GM12801 (cell line): ENCODE results near the gene THADA.

ENCODE experiments used
- TF ChIP-seq, protein P1 (sequence below): IDR thresholded peaks from one replicate; pipeline ENCODE4 v1.5.1; 2011; ENCODE audit warnings: control low read depth; ENCODE audit not compliant: insufficient read length; ENCODE audit errors: extremely low read depth

Gene THADA

DNA sequence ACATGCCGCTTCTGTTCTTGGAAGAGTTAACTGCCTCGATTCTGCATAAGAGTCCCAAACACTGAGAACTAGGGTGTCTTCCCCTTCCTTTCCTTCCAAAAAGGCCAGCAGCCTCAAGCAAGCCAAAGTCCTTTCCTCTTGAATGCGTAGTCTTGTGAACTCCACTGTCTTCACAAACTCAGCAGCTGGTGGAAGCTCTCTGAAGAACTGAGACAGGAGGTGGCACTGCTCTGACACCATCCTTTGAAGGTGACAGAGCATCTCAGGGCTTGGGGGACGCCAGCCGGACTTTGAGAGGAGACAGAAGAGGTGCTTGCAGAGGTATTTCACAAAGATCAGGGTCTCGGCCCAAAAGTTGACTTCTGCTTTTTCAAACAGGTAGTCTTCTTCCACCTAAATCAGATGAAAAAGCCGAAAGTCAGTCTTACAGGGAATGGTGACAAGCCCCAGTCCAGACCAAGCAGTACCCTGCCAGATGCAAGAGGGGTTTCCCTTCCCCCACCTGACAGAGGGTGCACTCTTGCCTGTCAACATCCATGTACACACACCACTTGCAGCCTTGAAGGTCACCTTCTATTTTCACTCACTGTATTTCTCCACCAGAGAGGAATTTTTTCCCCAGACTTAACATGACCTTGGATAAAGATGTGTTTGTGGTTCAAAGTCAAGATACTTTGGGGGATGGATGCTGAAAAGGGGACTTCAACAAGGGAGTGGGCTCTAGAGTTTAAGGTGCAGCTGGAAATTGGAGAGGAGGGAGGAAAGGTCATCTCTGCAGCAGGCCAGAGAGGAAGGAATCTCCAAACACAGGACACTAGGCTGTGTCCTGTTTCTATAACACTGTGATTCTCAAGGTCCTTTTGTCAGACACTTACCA, 364.6 kb downstream of the THADA start:
- TF ChIP-seq, protein P1, sequence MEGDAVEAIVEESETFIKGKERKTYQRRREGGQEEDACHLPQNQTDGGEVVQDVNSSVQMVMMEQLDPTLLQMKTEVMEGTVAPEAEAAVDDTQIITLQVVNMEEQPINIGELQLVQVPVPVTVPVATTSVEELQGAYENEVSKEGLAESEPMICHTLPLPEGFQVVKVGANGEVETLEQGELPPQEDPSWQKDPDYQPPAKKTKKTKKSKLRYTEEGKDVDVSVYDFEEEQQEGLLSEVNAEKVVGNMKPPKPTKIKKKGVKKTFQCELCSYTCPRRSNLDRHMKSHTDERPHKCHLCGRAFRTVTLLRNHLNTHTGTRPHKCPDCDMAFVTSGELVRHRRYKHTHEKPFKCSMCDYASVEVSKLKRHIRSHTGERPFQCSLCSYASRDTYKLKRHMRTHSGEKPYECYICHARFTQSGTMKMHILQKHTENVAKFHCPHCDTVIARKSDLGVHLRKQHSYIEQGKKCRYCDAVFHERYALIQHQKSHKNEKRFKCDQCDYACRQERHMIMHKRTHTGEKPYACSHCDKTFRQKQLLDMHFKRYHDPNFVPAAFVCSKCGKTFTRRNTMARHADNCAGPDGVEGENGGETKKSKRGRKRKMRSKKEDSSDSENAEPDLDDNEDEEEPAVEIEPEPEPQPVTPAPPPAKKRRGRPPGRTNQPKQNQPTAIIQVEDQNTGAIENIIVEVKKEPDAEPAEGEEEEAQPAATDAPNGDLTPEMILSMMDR: no peak

DNA sequence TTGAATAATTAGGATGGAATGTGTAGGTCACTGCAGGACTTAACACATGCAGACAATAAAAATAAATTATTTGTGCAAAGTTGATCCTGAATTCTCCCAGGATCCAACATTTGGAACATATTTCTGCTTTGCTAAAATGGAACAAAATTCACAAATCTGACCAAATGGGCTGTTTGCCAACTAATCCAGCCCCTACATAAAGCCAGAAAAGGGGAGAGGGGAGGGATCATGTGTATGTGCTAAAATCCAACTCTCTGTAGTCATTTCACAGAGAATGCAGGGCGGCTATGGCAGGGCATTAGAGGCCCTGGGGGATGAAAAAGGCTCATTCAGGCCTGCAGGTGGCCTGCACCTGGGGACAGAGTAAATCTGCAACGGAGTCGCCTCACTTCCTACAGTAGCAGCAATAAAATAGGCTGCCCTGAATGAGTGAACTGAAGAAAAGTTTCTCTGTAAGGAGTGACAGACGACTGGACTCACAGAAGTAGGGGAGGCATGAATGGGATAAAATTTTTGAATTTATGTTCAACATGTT, 365.4 kb downstream of the THADA start:
- TF ChIP-seq, protein P1: no peak

DNA sequence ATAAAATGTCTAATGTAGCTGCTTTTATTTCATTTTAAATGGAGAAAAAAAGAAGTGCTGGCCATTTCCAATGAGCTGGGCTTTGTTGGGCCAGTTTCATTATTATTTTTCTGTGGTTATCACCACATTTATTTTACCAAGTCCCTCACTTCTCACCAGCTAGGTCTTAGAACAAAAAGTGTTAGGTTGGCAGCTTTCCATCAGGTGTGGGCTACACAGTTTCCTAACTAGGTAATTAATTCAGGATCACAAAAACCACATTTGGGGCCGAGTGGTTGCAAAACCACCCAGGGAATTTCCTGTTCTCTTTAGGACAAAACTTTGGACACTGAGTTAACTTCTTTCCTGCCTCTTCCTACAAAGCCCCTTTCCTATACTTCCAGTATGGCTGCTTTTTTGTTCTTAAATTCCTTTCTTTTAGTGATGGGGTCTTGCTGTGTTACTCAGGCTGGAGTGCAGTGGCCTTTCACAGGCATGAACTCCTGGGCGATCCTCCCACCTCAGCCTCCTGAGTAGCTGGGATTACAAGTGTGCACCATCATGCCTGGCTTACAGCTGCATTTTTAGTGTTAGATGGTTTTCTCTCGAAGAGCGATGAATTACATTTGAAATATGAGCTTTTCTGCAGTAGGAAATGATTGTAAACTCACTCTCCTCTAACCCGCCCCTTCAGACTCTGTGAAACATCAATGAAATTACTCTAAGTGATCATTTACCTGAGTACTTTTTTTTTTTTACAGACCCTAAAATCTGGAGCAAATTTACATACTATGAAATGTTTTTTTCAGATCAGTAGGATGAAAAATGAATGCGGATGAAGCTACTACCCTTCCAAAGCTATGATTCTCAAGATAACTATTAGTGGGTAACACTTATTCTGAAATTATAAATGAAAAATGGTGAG, 366.8 kb downstream of the THADA start:
- TF ChIP-seq, protein P1: no peak

DNA sequence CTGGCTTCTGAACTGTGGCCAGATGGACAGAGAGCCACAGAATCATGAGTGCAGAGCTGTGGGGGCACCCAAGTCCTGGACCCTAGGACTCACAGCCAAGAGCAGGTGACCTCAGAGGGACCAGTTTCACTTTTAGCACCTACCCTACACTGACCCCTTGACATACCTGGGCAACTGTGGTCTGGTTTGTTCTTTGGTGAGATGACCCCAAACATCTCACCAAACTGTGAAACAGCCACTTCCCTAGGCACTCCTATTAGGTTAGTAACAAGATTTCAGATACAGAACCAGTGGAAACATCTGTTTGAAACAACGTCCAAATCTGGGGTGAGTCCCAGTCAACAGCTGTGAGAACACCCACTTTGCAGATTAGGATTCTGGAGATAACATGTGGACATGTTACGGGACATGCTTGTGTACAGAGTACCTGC, 367.5 kb downstream of the THADA start:
- TF ChIP-seq, protein P1: no peak

DNA sequence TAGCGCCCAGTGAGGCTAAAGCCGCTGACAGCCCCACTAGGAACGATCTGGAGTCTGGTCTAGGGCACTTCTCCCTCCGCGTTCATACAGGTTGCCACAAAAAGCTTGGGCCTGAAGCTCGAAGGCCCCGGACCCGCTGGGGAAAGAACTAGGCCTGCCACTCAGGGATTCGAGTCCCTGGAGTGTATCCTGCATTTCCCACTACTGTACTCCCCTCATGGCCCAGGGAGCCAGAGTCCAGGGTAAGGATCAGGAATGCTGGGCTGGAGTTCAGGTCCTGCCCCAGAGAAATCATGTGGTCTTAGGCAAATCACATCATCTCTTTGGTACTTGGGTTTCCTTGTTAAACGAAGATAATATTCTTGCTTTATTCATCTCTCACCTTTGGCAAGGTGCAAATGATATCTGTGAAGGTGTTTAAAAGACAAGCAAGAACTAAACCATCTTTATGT, 368.0 kb downstream of the THADA start:
- TF ChIP-seq, protein P1: no peak

DNA sequence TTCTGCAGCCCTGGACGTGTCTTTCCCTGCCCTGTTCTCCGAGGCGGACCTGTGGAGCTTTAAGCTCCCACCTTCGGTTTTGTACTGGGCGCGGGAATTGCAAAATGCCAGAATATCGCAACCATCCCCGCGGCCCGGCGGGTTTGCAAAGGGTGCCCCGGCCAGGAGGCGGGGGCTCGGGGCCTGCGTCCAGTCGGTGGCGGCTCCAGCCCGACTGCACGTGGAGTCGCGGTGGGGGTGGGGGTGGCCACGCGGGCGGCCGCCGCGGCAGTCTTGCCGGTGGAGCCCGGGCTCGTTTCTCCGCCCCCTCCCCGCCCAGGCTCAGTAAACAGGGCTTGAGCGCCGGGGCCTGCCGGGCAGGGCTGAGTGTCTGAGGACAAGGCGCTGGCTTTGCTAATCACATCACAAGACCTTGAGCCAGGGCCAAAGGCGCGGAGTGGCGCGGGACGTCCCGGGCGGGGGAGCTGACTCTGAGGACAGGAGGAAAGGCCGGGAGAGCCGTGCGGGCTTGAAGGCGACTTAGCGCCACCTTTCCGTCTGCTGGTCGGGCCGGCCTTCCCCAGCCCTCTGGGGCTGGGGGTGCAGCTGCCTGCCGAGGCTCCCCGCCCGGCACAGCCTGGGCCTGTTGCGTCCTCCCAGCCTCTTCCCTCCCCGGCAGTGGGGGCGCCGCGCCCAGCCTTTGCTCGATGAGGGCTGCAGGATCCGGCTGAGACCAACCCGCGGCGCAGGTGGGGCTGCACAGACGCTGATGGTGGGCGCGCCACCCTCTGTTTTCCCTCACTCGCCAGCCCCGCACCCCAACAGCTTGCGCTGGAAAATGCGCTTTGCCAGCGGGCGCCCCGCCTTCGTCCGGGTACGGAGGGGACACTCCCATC, 368.6 kb downstream of the THADA start:
- TF ChIP-seq, protein P1: no peak

DNA sequence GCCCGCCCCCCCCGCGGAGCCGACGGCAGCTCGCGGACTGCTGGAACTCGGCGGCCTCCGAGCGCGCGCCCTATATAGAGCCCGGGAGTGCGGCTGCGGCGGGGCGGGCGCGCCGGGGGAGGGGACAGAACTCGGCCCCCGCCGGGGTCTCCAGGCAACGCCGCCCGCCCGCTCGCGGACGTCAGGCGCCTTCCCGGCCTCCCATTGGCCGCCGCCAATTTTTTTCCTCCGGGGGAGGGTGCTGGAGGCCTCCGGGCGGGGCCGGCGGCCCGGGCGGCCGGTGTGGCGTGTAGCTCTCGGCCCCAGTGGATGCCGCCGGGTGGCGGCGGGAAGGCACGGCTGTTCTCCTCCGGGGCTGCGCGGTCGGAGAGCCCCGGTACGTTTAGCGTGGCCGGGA, 369.3 kb downstream of the THADA start, which contains the start of gene ZFP36L2:
ZFP36L2 (minus strand) TSS at position 49 of the 397 bp plus-strand sequence. CDS start 291 bp downstream, outside the sequence.
- TF ChIP-seq, protein P1: no peak
